KMS-11 (cell line): ENCODE results near the gene PRUNE2.
A peak's percentile ranks its signal among the peaks of the same experiment; 100 is the strongest.

ENCODE experiments used
- H2AFZ ChIP-seq: fragments of 200-600 bp; sonication (generic); 2 replicates; pipeline ENCODE4 v1.6.1; 2016; ENCODE audit warnings: antibody characterized with exemption, mixed run types, low read depth
- H3K27ac ChIP-seq: fragments of 200-600 bp; sonication (generic); 2 replicates; pipeline ENCODE4 v1.6.1; 2016; ENCODE audit warnings: mild to moderate bottlenecking, mixed run types
- H3K27me3 ChIP-seq: fragments of 200-600 bp; sonication (generic); 2 replicates; pipeline ENCODE4 v1.6.1; 2017; ENCODE audit warnings: mild to moderate bottlenecking, low read depth, mixed run types, moderate library complexity; ENCODE audit not compliant: insufficient read depth
- H3K36me3 ChIP-seq: fragments of 200-600 bp; sonication (generic); 2 replicates; pipeline ENCODE4 v1.6.1; 2017; ENCODE audit warnings: mild to moderate bottlenecking, mixed run types; ENCODE audit not compliant: insufficient read depth
- H3K4me1 ChIP-seq: fragments of 200-600 bp; sonication (generic); 2 replicates; pipeline ENCODE4 v1.6.1; 2016; ENCODE audit warnings: mild to moderate bottlenecking, low read depth, mixed run types; ENCODE audit not compliant: poor library complexity, severe bottlenecking
- H3K4me2 ChIP-seq: fragments of 200-600 bp; sonication (generic); 2 replicates; pipeline ENCODE4 v1.7.0; 2016; ENCODE audit warnings: mild to moderate bottlenecking, mixed run types
- H3K4me3 ChIP-seq: fragments of 200-600 bp; sonication (generic); IDR thresholded peaks from 2 replicates; pipeline ENCODE4 v1.6.1; 2017; ENCODE audit warnings: low read depth, low read length, mixed read lengths; ENCODE audit not compliant: insufficient read depth
- H3K79me2 ChIP-seq: fragments of 200-600 bp; sonication (generic); 2 replicates; pipeline ENCODE4 v1.6.1; 2016; ENCODE audit warnings: low read depth, mixed run types; ENCODE audit not compliant: insufficient read depth
- H3K9ac ChIP-seq: fragments of 200-600 bp; sonication (generic); 2 replicates; pipeline ENCODE4 v1.6.1; 2016; ENCODE audit warnings: mild to moderate bottlenecking, mixed run types
- H4K20me1 ChIP-seq: fragments of 200-600 bp; sonication (generic); 2 replicates; pipeline ENCODE4 v1.6.1; 2016; ENCODE audit warnings: mild to moderate bottlenecking, mixed run types; ENCODE audit not compliant: insufficient read depth
- TF ChIP-seq, protein P1 (sequence below): fragments of 200-600 bp; sonication (generic); conservative IDR thresholded peaks from 2 replicates; pipeline ENCODE4 v1.6.1; 2017; ENCODE audit warnings: low read depth, mild to moderate bottlenecking, antibody characterized with exemption, low read length, moderate library complexity, mixed read lengths

Gene PRUNE2

DNA sequence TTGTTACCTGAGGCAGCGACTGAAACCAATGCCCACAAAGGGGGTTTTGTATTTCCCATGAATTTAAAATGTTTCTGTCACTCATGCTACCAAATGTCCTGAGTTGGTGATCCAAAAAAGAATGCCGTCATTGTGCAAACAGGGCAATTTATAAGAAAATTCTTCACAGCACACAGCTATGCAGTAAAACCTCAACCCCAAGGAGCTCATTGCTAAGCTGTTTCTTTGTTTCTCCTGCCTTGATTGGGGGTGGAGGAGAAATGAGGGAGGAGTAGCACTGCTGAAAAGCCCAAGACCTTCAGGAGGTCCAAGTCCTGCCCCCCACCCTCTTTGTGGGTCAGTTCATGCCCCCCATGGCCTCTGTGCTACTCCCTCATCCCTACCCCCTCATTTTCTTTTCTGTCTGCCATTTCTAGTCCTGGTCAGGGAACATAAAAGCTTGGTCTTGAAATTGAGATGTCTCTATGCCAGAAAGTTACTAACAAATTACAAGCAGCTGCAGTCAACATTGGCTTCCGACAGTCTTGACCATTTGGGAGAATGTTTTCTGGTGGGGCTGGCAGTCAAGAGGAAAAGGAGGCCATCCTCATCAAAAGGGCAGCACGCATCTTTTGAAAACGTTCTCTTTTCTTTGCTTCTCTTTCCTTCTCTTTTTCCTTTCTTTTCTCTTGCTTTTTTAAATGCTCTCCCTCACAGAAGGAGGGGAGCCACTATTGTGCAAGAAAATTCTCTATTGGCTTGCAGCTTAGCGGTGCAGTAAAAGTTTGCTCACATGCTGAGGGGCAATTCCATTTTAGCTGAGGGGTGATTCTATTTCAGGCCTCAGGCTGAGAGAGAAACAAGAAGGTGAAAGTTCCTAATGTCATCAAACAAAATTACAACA lies 313.6 kb downstream of the PRUNE2 start:
- no peak overlapping the region for H3K4me3 ChIP-seq
- H3K79me2 ChIP-seq, result no peaks in the 10 kb centered on the region
- peak overlapping the region; percentile 70 for H2AFZ ChIP-seq
- H3K4me2 ChIP-seq, result peak overlapping the region; percentile 85
- TF ChIP-seq, protein P1, sequence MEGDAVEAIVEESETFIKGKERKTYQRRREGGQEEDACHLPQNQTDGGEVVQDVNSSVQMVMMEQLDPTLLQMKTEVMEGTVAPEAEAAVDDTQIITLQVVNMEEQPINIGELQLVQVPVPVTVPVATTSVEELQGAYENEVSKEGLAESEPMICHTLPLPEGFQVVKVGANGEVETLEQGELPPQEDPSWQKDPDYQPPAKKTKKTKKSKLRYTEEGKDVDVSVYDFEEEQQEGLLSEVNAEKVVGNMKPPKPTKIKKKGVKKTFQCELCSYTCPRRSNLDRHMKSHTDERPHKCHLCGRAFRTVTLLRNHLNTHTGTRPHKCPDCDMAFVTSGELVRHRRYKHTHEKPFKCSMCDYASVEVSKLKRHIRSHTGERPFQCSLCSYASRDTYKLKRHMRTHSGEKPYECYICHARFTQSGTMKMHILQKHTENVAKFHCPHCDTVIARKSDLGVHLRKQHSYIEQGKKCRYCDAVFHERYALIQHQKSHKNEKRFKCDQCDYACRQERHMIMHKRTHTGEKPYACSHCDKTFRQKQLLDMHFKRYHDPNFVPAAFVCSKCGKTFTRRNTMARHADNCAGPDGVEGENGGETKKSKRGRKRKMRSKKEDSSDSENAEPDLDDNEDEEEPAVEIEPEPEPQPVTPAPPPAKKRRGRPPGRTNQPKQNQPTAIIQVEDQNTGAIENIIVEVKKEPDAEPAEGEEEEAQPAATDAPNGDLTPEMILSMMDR, result no peak
- H3K4me1 ChIP-seq, result peaks cover 45% of the 10 kb centered on the region
- peak overlapping the region; percentile 39; the same call in 1 of the 2 replicates for H3K9ac ChIP-seq
- H4K20me1 ChIP-seq, result no peaks in the 10 kb centered on the region
- H3K27me3 ChIP-seq, result no peaks in the 10 kb centered on the region
- peak overlapping the region; percentile 81 for H3K27ac ChIP-seq
- H3K36me3 ChIP-seq, result no peaks in the 10 kb centered on the region

DNA sequence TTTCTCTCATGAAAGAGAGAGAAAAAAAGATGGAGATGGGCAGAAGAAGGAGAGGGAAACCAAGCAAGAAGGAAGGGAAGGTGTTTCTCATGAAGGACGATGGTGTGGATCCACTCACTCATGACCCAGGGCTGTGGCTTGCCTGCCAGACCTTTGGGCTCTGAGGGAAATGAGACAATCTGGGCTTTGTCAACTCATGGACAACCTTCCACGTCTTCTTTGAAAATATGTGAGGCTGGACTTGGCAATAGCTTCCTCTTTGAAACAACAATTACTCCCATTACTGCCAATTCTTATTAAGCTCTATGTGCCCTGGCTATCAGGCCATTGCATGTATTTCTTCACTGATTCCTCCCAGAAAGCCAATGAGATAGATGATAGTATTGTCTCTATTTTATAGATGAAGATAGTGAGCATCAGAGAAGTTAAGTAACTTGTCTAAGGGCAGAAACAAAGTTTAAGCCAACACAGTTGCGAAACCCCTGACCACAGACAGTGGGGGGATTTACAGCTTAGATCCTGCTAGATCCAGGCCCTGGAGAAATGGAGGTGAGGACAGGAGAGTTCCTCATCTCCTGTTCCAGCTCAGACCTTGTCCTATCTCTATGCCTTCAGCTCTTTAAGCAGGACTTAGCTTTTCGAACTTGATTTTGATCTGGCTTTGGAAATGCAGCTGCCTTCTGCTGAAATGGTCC lies 314.5 kb downstream of the PRUNE2 start:
- Histone ChIP-seq H3K4me1 (peaks cover 55% of the 10 kb centered on the region), H3K9ac (no peak overlapping the region), H2AFZ (peak overlapping the region; percentile 70; the same call in 1 of the 2 replicates), H3K27ac (peak overlapping the region; percentile 81; the same call in 1 of the 2 replicates), H3K27me3 (no peaks in the 10 kb centered on the region), H3K4me3 (no peak overlapping the region), H3K36me3 (no peaks in the 10 kb centered on the region), H4K20me1 (no peaks in the 10 kb centered on the region), H3K4me2 (peak overlapping the region; percentile 85), H3K79me2 (no peaks in the 10 kb centered on the region)
- TF ChIP-seq, protein P1, result no peak

DNA sequence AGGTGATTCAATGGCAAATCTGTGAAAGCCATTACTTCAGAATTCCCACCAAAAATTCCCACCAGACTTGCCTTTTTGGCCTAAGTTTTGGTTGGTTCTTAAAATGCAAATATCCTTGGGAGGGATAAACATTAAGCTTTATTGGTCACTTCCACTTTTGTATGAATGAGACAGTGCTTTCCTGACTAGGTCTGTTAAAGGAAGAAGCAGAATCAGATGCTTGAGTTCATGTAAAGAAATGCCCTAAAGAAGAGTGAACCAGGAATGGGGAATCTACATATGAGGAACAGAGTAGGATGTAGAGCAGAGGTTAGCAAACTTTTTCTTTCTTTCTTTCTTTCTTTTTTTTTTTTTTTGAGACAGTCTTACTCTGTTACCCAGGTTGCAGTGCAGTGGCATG lies 317.6 kb downstream of the PRUNE2 start:
- Histone ChIP-seq H3K79me2 (no peaks in the 10 kb centered on the region), H4K20me1 (no peaks in the 10 kb centered on the region), H3K27me3 (no peaks in the 10 kb centered on the region), H3K36me3 (no peaks in the 10 kb centered on the region), H3K27ac (no peak overlapping the region), H2AFZ (no peak overlapping the region), H3K4me3 (no peak overlapping the region), H3K9ac (no peak overlapping the region), H3K4me2 (no peak overlapping the region), H3K4me1 (peaks cover 44% of the 10 kb centered on the region)
- TF ChIP-seq, protein P1, result no peak

DNA sequence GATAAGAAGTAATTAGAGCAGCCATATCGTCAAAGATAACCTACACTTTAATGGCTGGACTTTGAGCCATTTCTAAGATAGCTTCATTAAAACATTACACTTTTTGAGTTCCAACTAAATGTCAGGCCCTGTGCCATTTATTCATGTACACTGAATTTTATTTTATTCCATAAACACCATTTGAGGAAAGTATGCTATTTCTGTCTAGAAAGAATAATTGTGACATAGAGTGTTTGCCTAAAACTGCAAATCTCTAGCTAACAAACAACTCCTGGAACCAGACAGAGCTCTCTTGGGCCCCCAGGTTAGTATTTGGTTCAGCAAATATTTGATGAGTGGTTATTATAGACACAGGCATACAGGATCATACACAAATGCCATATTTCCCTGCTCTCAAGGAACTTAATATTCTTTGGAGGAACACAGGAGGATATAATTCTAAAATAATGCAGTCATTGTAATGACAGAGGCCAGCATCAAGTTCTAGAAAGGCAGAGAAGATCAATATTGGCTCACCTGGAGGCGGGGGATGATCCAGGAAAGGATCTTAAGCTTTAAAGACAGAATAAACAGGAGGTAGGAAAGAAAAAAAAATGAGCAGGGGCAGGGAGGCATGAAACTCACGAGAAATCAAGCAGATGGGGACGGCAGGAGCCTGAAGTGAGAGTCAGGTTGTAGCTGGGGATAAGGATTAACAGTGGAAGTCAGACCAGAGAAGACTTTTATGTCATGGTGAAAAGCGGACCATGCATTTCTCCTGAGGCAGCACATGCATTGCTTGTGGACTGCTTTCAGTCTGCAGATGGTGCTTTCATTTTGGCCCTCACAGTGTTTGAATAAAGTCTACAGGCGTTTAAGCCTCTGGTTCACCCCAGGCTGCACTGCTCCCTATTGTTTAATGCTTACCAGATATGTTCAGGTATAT lies 319.3 kb downstream of the PRUNE2 start:
- TF ChIP-seq, protein P1, result no peak
- H3K9ac ChIP-seq, result peak overlapping the region; percentile 18; the same call in 1 of the 2 replicates
- H3K4me2 ChIP-seq, result peak overlapping the region; percentile 26; the same call in 1 of the 2 replicates

More for the DNA sequence above, 319.3 kb downstream of the PRUNE2 start:
- peak overlapping the region; percentile 24; the same call in 1 of the 2 replicates for H2AFZ ChIP-seq
- H3K79me2 ChIP-seq, result no peaks in the 10 kb centered on the region
- H4K20me1 ChIP-seq, result no peaks in the 10 kb centered on the region
- peaks cover 27% of the 10 kb centered on the region for H3K4me1 ChIP-seq
- no peaks in the 10 kb centered on the region for H3K27me3 ChIP-seq
- no peaks in the 10 kb centered on the region for H3K36me3 ChIP-seq
- no peak overlapping the region for H3K4me3 ChIP-seq
- H3K27ac ChIP-seq, result peak overlapping the region; percentile 26; the same call in 1 of the 2 replicates
